ENCODE data around the gene FOCAD. TPM values are rescaled to one million over a fixed set of nuclear protein-coding genes. Genes with fewer than 3 reads are reported as not detected.

Gene FOCAD
- total RNA-seq, 1 donor from 2014 or later: 104 TPM

- Mint-ChIP-seq H3K4me1 (ENCODE audit: low read depth, unreplicated experiment) (peaks cover 10% of the 10 kb centered on the region), H3K9me3 (ENCODE audit: unreplicated experiment) (peaks cover 5% of the 10 kb centered on the region), H3K4me3 (ENCODE audit: unreplicated experiment) (no peak overlapping the region), H3K36me3 (ENCODE audit: unreplicated experiment) (no peaks in the 10 kb centered on the region), H3K27me3 (ENCODE audit: unreplicated experiment) (no peaks in the 10 kb centered on the region), H3K27ac (ENCODE audit: unreplicated experiment) (no peak overlapping the region)
- DNase-seq: no peak
- TF ChIP-seq CTCF (IDR thresholded peaks at IDR 0.05; ENCODE audit: partially characterized antibody, unreplicated experiment): no peak
Measured at GRCh38 chr9:20835377-20836286, 151.6 kb downstream of the FOCAD start.

DNA sequence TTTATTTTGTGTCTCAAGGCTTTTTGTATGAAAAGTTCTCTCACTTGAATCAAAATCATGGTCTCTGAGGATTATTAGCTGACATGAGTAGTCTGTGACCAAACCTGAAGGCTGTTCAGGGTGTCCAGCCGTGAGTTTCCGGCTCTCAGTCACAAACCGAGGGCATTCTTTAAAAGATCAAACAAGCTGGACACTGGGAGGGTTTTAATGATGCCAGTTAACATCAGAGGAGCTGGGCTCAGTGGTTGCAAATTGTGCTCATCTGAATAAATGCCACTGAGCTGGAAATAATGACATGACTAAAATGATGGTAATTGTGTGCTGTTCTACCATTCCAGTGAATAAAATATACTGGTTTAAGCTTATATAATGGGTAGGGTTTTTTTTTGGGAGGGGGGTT is 153.1 kb downstream of the FOCAD start:
- H3K27me3 Mint-ChIP-seq (ENCODE audit: unreplicated experiment): no peaks in the 10 kb centered on the region
- H3K4me3 Mint-ChIP-seq (ENCODE audit: unreplicated experiment): no peak overlapping the region
- H3K27ac Mint-ChIP-seq (ENCODE audit: unreplicated experiment): no peak overlapping the region
- DNase-seq: no peak
- TF ChIP-seq CTCF (IDR thresholded peaks at IDR 0.05; ENCODE audit: partially characterized antibody, unreplicated experiment): no peak
- H3K4me1 Mint-ChIP-seq (ENCODE audit: low read depth, unreplicated experiment): peaks cover 10% of the 10 kb centered on the region
- peaks cover 5% of the 10 kb centered on the region for H3K9me3 Mint-ChIP-seq (ENCODE audit: unreplicated experiment)
- H3K36me3 Mint-ChIP-seq (ENCODE audit: unreplicated experiment): no peaks in the 10 kb centered on the region

DNA sequence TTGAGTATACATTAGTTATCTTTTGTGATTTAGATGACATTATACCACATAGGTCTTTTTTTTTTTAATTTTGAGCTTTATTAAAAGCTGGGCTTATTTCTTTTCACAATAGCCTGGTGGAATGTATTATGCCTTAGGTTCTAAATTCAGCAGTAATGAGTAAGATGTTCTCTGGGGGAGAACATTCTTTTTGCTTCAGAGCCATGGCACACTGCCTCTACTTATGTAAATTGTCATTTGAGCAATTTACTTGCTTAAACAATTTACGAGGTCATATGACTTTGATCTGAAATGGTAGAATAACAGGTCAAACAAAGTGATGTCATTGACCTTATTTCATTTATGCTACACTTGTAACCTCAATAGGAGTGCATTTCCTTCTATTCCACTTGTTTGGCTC is 154.2 kb downstream of the FOCAD start:
- Mint-ChIP-seq H3K9me3 (ENCODE audit: unreplicated experiment) (peaks cover 5% of the 10 kb centered on the region), H3K4me3 (ENCODE audit: unreplicated experiment) (no peak overlapping the region), H3K4me1 (ENCODE audit: low read depth, unreplicated experiment) (peaks cover 10% of the 10 kb centered on the region), H3K27me3 (ENCODE audit: unreplicated experiment) (no peaks in the 10 kb centered on the region), H3K36me3 (ENCODE audit: unreplicated experiment) (no peaks in the 10 kb centered on the region), H3K27ac (ENCODE audit: unreplicated experiment) (no peak overlapping the region)
- no peak for TF ChIP-seq CTCF (IDR thresholded peaks at IDR 0.05; ENCODE audit: partially characterized antibody, unreplicated experiment)
- no peak for DNase-seq

DNA sequence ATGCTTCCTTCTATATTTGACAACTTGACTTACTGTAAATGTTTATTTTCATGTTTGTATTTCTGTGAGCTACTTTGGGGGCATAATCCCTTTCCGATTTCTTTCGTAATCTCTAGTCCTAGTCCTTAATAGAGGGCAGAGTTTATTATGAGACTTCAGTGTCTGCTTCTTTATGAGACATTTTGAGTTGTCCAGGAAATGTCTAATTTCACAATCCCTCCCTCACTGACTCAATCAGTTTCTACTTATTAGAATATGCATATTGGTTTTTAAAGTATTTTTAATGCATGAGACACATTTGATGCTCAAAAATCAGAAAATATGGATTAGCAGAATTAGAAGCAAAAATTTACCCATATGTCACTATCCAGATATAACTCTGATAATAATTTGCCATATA is 160.9 kb downstream of the FOCAD start:
- no peak for DNase-seq
- H3K36me3 Mint-ChIP-seq (ENCODE audit: unreplicated experiment): no peaks in the 10 kb centered on the region
- no peak overlapping the region for H3K4me3 Mint-ChIP-seq (ENCODE audit: unreplicated experiment)
- H3K27me3 Mint-ChIP-seq (ENCODE audit: unreplicated experiment): no peaks in the 10 kb centered on the region
- H3K27ac Mint-ChIP-seq (ENCODE audit: unreplicated experiment): no peak overlapping the region
- peaks cover 1% of the 10 kb centered on the region for H3K9me3 Mint-ChIP-seq (ENCODE audit: unreplicated experiment)
- no peak for TF ChIP-seq CTCF (IDR thresholded peaks at IDR 0.05; ENCODE audit: partially characterized antibody, unreplicated experiment)
- H3K4me1 Mint-ChIP-seq (ENCODE audit: low read depth, unreplicated experiment): no peaks in the 10 kb centered on the region

DNA sequence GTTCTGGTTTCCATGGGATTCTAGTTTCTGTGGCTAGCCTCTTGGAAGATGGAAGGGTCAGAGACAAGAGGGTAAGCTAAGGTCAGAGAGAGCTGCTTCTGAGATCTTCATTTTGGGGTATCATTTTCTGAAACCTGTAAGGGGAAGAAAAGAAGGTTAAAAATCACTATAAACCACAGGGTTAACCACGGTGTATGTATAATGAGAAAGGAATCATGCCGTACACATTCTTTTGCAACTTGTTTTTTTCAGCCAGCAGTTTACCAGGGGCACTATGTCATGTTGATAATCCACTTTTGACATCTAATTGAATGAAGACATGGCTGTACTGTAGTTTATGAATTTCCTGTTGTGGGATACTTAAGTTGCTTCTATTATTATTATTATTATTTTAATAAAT is 164.4 kb downstream of the FOCAD start:
- Mint-ChIP-seq H3K4me3 (ENCODE audit: unreplicated experiment) (no peak overlapping the region), H3K9me3 (ENCODE audit: unreplicated experiment) (no peaks in the 10 kb centered on the region)

More for the DNA sequence above, 164.4 kb downstream of the FOCAD start:
- Mint-ChIP-seq H3K4me1 (ENCODE audit: low read depth, unreplicated experiment) (no peaks in the 10 kb centered on the region), H3K36me3 (ENCODE audit: unreplicated experiment) (no peaks in the 10 kb centered on the region), H3K27me3 (ENCODE audit: unreplicated experiment) (no peaks in the 10 kb centered on the region), H3K27ac (ENCODE audit: unreplicated experiment) (no peak overlapping the region)
- no peak for TF ChIP-seq CTCF (IDR thresholded peaks at IDR 0.05; ENCODE audit: partially characterized antibody, unreplicated experiment)
- DNase-seq: no peak
